HEK293 (cell line): ENCODE data around the gene ZSCAN31.

ENCODE experiments used
- FEZF1 ChIP-seq: fragments of 450-650 bp; formaldehyde crosslinking; IDR thresholded peaks from 2 replicates; pipeline ENCODE4 v1.5.1; 2016; ENCODE audit warnings: missing biosample characterization, missing genetic modification characterization
- MYNN ChIP-seq: fragments of 450-650 bp; formaldehyde crosslinking; IDR thresholded peaks from 2 replicates; pipeline ENCODE4 v1.5.1; 2016; ENCODE audit warnings: missing biosample characterization, missing genetic modification characterization, borderline replicate concordance
- PRDM1 ChIP-seq: fragments of 450-650 bp; formaldehyde crosslinking; IDR thresholded peaks from 2 replicates; pipeline ENCODE4; 2016; ENCODE audit warnings: missing biosample characterization, missing genetic modification characterization
- SP7 ChIP-seq: fragments of 450-650 bp; formaldehyde crosslinking; IDR thresholded peaks from 2 replicates; pipeline ENCODE4 v1.5.1; 2016; ENCODE audit warnings: missing biosample characterization, missing genetic modification characterization
- ZFP37 ChIP-seq: fragments of 450-650 bp; formaldehyde crosslinking; IDR thresholded peaks from 2 replicates; pipeline ENCODE4 v1.5.1; 2016; ENCODE audit warnings: missing biosample characterization, missing genetic modification characterization
- ZFP69B ChIP-seq: fragments of 450-650 bp; formaldehyde crosslinking; IDR thresholded peaks from 2 replicates; pipeline ENCODE4 v1.5.1; 2016; ENCODE audit warnings: missing biosample characterization, missing genetic modification characterization
- ZNF10 ChIP-seq: fragments of 450-650 bp; formaldehyde crosslinking; IDR thresholded peaks from 2 replicates; pipeline ENCODE4 v1.5.1; 2017; ENCODE audit warnings: missing biosample characterization, missing genetic modification characterization
- ZNF112 ChIP-seq: fragments of 450-650 bp; formaldehyde crosslinking; IDR thresholded peaks from 2 replicates; pipeline ENCODE4 v1.5.0; 2017; ENCODE audit warnings: missing biosample characterization, missing genetic modification characterization
- ZNF114 ChIP-seq: fragments of 450-650 bp; formaldehyde crosslinking; IDR thresholded peaks from 2 replicates; pipeline ENCODE4 v1.5.0; 2017; ENCODE audit warnings: missing biosample characterization, missing genetic modification characterization
- ZNF132 ChIP-seq: fragments of 450-650 bp; formaldehyde crosslinking; IDR thresholded peaks from 2 replicates; pipeline ENCODE4 v1.5.1; 2017; ENCODE audit warnings: missing biosample characterization, missing genetic modification characterization, borderline replicate concordance
- ZNF175 ChIP-seq: fragments of 450-650 bp; formaldehyde crosslinking; IDR thresholded peaks from 2 replicates; pipeline ENCODE4 v1.5.1; 2016; ENCODE audit warnings: missing biosample characterization, missing genetic modification characterization
- ZNF19 ChIP-seq: fragments of 450-650 bp; formaldehyde crosslinking; IDR thresholded peaks from 2 replicates; pipeline ENCODE4; 2016; ENCODE audit warnings: missing biosample characterization, missing genetic modification characterization, low read depth
- ZNF2 ChIP-seq: fragments of 450-650 bp; formaldehyde crosslinking; IDR thresholded peaks from 2 replicates; pipeline ENCODE4 v1.5.1; 2016; ENCODE audit warnings: missing biosample characterization, missing genetic modification characterization
- ZNF239 ChIP-seq: fragments of 450-650 bp; formaldehyde crosslinking; IDR thresholded peaks from 2 replicates; pipeline ENCODE4 v1.5.1; 2016; ENCODE audit warnings: missing biosample characterization, missing genetic modification characterization
- ZNF248 ChIP-seq: fragments of 450-650 bp; formaldehyde crosslinking; IDR thresholded peaks from 2 replicates; pipeline ENCODE4 v1.5.1; 2017; ENCODE audit warnings: missing biosample characterization, missing genetic modification characterization
- ZNF544 ChIP-seq: fragments of 450-650 bp; formaldehyde crosslinking; IDR thresholded peaks from 2 replicates; pipeline ENCODE4 v1.5.0; 2017; ENCODE audit warnings: missing biosample characterization, missing genetic modification characterization
- ZNF549 ChIP-seq: fragments of 450-650 bp; IDR thresholded peaks from 2 replicates; pipeline ENCODE4 v1.5.1; 2018; ENCODE audit warnings: missing biosample characterization, missing genetic modification characterization, mild to moderate bottlenecking, inconsistent platforms, moderate library complexity
- ZNF571 ChIP-seq: fragments of 450-650 bp; formaldehyde crosslinking; IDR thresholded peaks from 2 replicates; pipeline ENCODE4 v1.5.0; 2017; ENCODE audit warnings: missing biosample characterization, missing genetic modification characterization
- ZNF624 ChIP-seq: fragments of 450-650 bp; formaldehyde crosslinking; IDR thresholded peaks from 2 replicates; pipeline ENCODE4 v1.5.1; 2017; ENCODE audit warnings: missing biosample characterization, missing genetic modification characterization
- ZNF670 ChIP-seq: fragments of 450-650 bp; formaldehyde crosslinking; IDR thresholded peaks from 2 replicates; pipeline ENCODE4 v1.5.1; 2016; ENCODE audit warnings: missing biosample characterization, missing genetic modification characterization, low read depth
- ZNF76 ChIP-seq: fragments of 450-650 bp; formaldehyde crosslinking; IDR thresholded peaks from 2 replicates; pipeline ENCODE4; 2016; ENCODE audit warnings: low read depth, missing biosample characterization, missing genetic modification characterization, borderline replicate concordance
- ZNF768 ChIP-seq: fragments of 450-650 bp; formaldehyde crosslinking; IDR thresholded peaks from 2 replicates; pipeline ENCODE4 v1.5.1; 2018; ENCODE audit warnings: missing biosample characterization, mild to moderate bottlenecking, missing genetic modification characterization
- ZNF830 ChIP-seq: fragments of 450-650 bp; IDR thresholded peaks from 2 replicates; pipeline ENCODE4 v1.5.0; 2018; ENCODE audit warnings: missing biosample characterization, missing genetic modification characterization, low read depth, mild to moderate bottlenecking, moderate library complexity
- ZSCAN23 ChIP-seq: fragments of 450-650 bp; formaldehyde crosslinking; IDR thresholded peaks from 2 replicates; pipeline ENCODE4 v1.5.1; 2016; ENCODE audit warnings: missing biosample characterization, missing genetic modification characterization
- ZXDB ChIP-seq: fragments of 450-650 bp; formaldehyde crosslinking; IDR thresholded peaks from 2 replicates; pipeline ENCODE4 v1.5.1; 2016; ENCODE audit warnings: missing biosample characterization, missing genetic modification characterization
- TF ChIP-seq, protein P1 (sequence below): fragments of 450-650 bp; formaldehyde crosslinking; IDR thresholded peaks from 2 replicates; pipeline ENCODE4 v1.5.1; 2016; ENCODE audit warnings: missing biosample characterization, missing genetic modification characterization
- TF ChIP-seq, protein P2 (sequence below): fragments of 450-650 bp; formaldehyde crosslinking; IDR thresholded peaks from 2 replicates; pipeline ENCODE4 v1.5.1; 2017; ENCODE audit warnings: missing biosample characterization, missing genetic modification characterization
- TF ChIP-seq, protein P3 (sequence below): fragments of 450-650 bp; formaldehyde crosslinking; IDR thresholded peaks from 2 replicates; pipeline ENCODE4 v1.5.1; 2016; ENCODE audit warnings: missing biosample characterization, missing genetic modification characterization
- TF ChIP-seq, protein P4 (sequence below): fragments of 450-650 bp; formaldehyde crosslinking; IDR thresholded peaks from 2 replicates; pipeline ENCODE4 v1.5.1; 2017; ENCODE audit warnings: missing biosample characterization, missing genetic modification characterization
- TF ChIP-seq, protein P5 (sequence below): fragments of 450-650 bp; formaldehyde crosslinking; IDR thresholded peaks from 2 replicates; pipeline ENCODE4 v1.5.1; 2017; ENCODE audit warnings: missing biosample characterization, missing genetic modification characterization

ZSCAN31 gene

DNA sequence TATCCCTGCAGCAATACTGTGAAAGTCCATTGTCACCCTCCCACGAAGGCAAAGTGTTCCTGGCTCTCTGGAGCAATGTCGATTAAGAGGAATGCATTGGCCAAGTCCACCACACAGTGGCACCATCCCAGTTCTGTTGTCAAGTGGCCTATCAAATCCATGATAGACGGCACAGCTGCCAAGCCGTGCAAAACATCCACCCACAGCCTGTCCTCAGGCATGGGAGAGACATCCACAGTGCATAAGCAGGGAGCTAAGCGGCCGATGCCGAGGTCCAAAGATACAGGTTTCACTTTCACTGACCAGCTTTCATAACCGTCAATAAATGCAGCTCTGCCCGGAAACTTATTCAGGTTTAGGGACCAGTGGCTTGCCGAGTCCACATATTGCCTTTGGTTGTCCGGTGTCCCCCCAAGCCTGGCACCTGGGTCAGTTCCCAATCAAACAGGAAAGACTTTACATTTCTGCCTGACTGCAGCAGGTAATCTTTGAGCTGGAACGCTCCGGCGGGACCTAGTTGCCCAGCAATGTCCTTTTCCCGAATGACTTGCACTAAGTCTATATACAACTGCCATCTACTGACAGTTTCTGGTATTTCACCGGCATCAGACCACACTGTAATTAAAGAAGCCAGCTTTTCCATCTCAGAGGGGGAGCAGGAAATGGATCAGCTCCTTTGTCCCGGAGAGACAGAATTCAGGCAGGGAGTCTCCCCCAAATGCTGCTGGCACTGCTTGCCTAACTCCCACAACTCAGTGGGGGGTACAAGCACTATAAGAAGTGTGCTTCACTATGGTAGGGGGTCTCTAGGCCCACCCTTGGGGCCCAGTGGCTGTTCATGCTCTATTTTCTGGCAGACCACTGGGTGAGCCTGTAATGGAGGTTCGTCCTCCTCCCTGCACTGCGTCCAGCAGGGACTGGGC lies 20.1 kb upstream of the ZSCAN31 start (continued):
- TF ChIP-seq PRDM1 (tag by site-specific recombination) (peak; percentile 84), ZNF19 (tag by site-specific recombination) (no peak), ZNF2 (tag by site-specific recombination) (peak; percentile 95), ZNF544 (tag by site-specific recombination) (no peak), ZNF239 (tag by site-specific recombination) (no peak), ZNF830 (tag by site-specific recombination) (no peak), FEZF1 (tag by site-specific recombination) (no peak), ZNF114 (no peak), ZNF248 (tag by site-specific recombination) (no peak), ZNF112 (tag by site-specific recombination) (no peak), ZSCAN23 (no peak), ZNF571 (tag by site-specific recombination) (no peak), ZNF132 (tag by site-specific recombination) (no peak), ZFP69B (tag by site-specific recombination) (no peak), ZNF10 (tag by site-specific recombination) (no peak), SP7 (no peak), ZNF768 (tag by site-specific recombination) (no peak), ZNF549 (tag by site-specific recombination) (no peak), MYNN (tag by site-specific recombination) (no peak), ZNF175 (tag by site-specific recombination) (no peak), ZNF670 (no peak), ZNF76 (tag by site-specific recombination) (no peak), ZNF624 (no peak), ZFP37 (tag by site-specific recombination) (no peak), ZXDB (tag by site-specific recombination) (no peak)
- TF ChIP-seq, protein P1, sequence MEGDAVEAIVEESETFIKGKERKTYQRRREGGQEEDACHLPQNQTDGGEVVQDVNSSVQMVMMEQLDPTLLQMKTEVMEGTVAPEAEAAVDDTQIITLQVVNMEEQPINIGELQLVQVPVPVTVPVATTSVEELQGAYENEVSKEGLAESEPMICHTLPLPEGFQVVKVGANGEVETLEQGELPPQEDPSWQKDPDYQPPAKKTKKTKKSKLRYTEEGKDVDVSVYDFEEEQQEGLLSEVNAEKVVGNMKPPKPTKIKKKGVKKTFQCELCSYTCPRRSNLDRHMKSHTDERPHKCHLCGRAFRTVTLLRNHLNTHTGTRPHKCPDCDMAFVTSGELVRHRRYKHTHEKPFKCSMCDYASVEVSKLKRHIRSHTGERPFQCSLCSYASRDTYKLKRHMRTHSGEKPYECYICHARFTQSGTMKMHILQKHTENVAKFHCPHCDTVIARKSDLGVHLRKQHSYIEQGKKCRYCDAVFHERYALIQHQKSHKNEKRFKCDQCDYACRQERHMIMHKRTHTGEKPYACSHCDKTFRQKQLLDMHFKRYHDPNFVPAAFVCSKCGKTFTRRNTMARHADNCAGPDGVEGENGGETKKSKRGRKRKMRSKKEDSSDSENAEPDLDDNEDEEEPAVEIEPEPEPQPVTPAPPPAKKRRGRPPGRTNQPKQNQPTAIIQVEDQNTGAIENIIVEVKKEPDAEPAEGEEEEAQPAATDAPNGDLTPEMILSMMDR (tag by site-specific recombination) = peak; percentile 50; the same call in 1 of the 2 replicates
- TF ChIP-seq, protein P2, sequence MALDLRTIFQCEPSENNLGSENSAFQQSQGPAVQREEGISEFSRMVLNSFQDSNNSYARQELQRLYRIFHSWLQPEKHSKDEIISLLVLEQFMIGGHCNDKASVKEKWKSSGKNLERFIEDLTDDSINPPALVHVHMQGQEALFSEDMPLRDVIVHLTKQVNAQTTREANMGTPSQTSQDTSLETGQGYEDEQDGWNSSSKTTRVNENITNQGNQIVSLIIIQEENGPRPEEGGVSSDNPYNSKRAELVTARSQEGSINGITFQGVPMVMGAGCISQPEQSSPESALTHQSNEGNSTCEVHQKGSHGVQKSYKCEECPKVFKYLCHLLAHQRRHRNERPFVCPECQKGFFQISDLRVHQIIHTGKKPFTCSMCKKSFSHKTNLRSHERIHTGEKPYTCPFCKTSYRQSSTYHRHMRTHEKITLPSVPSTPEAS (tag by site-specific recombination) = no peak
- TF ChIP-seq, protein P3, sequence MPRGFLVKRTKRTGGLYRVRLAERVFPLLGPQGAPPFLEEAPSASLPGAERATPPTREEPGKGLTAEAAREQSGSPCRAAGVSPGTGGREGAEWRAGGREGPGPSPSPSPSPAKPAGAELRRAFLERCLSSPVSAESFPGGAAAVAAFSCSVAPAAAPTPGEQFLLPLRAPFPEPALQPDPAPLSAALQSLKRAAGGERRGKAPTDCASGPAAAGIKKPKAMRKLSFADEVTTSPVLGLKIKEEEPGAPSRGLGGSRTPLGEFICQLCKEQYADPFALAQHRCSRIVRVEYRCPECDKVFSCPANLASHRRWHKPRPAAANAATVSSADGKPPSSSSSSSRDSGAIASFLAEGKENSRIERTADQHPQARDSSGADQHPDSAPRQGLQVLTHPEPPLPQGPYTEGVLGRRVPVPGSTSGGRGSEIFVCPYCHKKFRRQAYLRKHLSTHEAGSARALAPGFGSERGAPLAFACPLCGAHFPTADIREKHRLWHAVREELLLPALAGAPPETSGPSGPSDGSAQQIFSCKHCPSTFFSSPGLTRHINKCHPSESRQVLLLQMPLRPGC = no peak
- TF ChIP-seq, protein P4, sequence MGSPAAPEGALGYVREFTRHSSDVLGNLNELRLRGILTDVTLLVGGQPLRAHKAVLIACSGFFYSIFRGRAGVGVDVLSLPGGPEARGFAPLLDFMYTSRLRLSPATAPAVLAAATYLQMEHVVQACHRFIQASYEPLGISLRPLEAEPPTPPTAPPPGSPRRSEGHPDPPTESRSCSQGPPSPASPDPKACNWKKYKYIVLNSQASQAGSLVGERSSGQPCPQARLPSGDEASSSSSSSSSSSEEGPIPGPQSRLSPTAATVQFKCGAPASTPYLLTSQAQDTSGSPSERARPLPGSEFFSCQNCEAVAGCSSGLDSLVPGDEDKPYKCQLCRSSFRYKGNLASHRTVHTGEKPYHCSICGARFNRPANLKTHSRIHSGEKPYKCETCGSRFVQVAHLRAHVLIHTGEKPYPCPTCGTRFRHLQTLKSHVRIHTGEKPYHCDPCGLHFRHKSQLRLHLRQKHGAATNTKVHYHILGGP (tag by site-specific recombination) = no peak
- TF ChIP-seq, protein P5, sequence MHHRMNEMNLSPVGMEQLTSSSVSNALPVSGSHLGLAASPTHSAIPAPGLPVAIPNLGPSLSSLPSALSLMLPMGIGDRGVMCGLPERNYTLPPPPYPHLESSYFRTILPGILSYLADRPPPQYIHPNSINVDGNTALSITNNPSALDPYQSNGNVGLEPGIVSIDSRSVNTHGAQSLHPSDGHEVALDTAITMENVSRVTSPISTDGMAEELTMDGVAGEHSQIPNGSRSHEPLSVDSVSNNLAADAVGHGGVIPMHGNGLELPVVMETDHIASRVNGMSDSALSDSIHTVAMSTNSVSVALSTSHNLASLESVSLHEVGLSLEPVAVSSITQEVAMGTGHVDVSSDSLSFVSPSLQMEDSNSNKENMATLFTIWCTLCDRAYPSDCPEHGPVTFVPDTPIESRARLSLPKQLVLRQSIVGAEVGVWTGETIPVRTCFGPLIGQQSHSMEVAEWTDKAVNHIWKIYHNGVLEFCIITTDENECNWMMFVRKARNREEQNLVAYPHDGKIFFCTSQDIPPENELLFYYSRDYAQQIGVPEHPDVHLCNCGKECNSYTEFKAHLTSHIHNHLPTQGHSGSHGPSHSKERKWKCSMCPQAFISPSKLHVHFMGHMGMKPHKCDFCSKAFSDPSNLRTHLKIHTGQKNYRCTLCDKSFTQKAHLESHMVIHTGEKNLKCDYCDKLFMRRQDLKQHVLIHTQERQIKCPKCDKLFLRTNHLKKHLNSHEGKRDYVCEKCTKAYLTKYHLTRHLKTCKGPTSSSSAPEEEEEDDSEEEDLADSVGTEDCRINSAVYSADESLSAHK (tag by site-specific recombination) = no peak
